ENCODE data around the gene RDX.

Gene RDX

DNA sequence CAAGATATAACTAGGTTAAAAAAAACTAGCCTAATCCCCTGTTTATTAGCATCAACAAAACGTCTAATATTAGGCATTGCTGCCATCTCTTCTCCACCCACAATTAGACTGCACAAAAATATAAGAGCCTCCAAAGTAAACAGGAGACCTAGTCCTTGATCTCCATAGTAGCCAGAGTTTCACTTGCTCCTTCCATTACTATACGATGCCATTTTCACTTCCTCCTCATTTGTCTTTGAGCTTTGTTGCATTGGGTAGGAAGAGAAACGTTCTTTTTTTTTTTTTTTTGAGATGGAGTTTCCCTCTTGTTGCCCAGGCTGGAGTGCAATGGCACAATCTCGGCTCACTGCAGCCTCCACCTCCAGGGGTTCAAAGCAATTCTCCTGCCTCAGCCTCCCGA, 42.3 kb upstream of the RDX start:
- peak overlapping the region; percentile 87 for H4K91ac ChIP-seq (ENCODE audit: low read depth, low read length)
- WGBS (ENCODE audit: extremely low coverage, insufficient coverage, insufficient read length), result no CpG with 5 or more reads among the region's 5 CpGs
- H2AK5ac ChIP-seq (ENCODE audit: low read length), result no peak overlapping the region

GRCh38 chr11:110337570-110338193, 41.3 kb upstream of the RDX start:
- no peak overlapping the region for H3K4ac ChIP-seq (ENCODE audit: low read depth, low read length)
- peaks cover 6% of the 10 kb centered on the region for H3K79me2 ChIP-seq (ENCODE audit: control insufficient read depth, insufficient read depth, low read length, poor library complexity)
- H3K23ac ChIP-seq (ENCODE audit: low read length), result no peak overlapping the region
- H2BK5ac ChIP-seq (ENCODE audit: low read depth, low read length, poor library complexity), result peak overlapping the region; percentile 69
- H3K4me2 ChIP-seq (ENCODE audit: low read length), result peak overlapping the region; percentile 43
- no peaks in the 10 kb centered on the region for H3K9me3 ChIP-seq (ENCODE audit: insufficient read depth, low read depth, low read length)
- H3K18ac ChIP-seq (ENCODE audit: low read length), result peak overlapping the region; percentile 18
- H4K8ac ChIP-seq (ENCODE audit: low read depth, low read length), result peak overlapping the region; percentile 35
- no peak overlapping the region for H2AK5ac ChIP-seq (ENCODE audit: low read length)
- H4K12ac ChIP-seq (ENCODE audit: low read depth, low read length), result no peak overlapping the region
- H3K9ac ChIP-seq (ENCODE audit: low read length), result no peak overlapping the region
- DNase-seq, result peak; percentile 93 to 97
- peaks cover 9 to 14% of the 10 kb centered on the region in 2 experiments for H3K4me1 ChIP-seq (ENCODE audit: control insufficient read depth in 1 of 2, insufficient read depth in 2 of 2, low read length in 2 of 2)
- H4K91ac ChIP-seq (ENCODE audit: low read depth, low read length), result peak overlapping the region; percentile 83
- H3K4me3 ChIP-seq (ENCODE audit: low read depth, low read length), result no peak overlapping the region
- H3K27me3 ChIP-seq (ENCODE audit: insufficient read depth, low read length), result no peaks in the 10 kb centered on the region
- peak overlapping the region; percentile 95 for H3K27ac ChIP-seq (ENCODE audit: low read depth, low read length)
- H3K14ac ChIP-seq (ENCODE audit: low read length), result no peak overlapping the region
- no peak overlapping the region for H2AFZ ChIP-seq (ENCODE audit: insufficient read depth, low read length, poor library complexity)
- peaks cover 37% of the 10 kb centered on the region for H3K79me1 ChIP-seq (ENCODE audit: low read length)
- peak overlapping the region; percentile 80 for H2BK12ac ChIP-seq (ENCODE audit: low read length)
- peak overlapping the region; percentile 79 for H2BK120ac ChIP-seq (ENCODE audit: insufficient read depth, low read length, poor library complexity)
- H3K36me3 ChIP-seq (ENCODE audit: control insufficient read depth in 1 of 2, insufficient read depth in 2 of 2, low read length in 2 of 2), result no peaks in the 10 kb centered on the region
- no CpG with 5 or more reads among the region's 4 CpGs for WGBS (ENCODE audit: extremely low coverage, insufficient coverage, insufficient read length)

More for the DNA sequence above, 42.3 kb upstream of the RDX start:
- Histone ChIP-seq H3K18ac (ENCODE audit: low read length) (no peak overlapping the region), H2BK5ac (ENCODE audit: low read depth, low read length, poor library complexity) (no peak overlapping the region), H4K8ac (ENCODE audit: low read depth, low read length) (no peak overlapping the region), H3K9me3 (ENCODE audit: insufficient read depth, low read depth, low read length) (no peaks in the 10 kb centered on the region), H3K23ac (ENCODE audit: low read length) (no peak overlapping the region), H3K27ac (ENCODE audit: low read depth, low read length) (peak overlapping the region; percentile 21), H3K79me2 (ENCODE audit: control insufficient read depth, insufficient read depth, low read length, poor library complexity) (peaks cover 6% of the 10 kb centered on the region), H3K4me1 (ENCODE audit: control insufficient read depth in 1 of 2, insufficient read depth in 2 of 2, low read length in 2 of 2) (peaks cover 9 to 14% of the 10 kb centered on the region in 2 experiments), H3K4me2 (ENCODE audit: low read length) (no peak overlapping the region), H3K9ac (ENCODE audit: low read length) (no peak overlapping the region), H3K4ac (ENCODE audit: low read depth, low read length) (no peak overlapping the region), H3K27me3 (ENCODE audit: insufficient read depth, low read length) (no peaks in the 10 kb centered on the region), H2AFZ (ENCODE audit: insufficient read depth, low read length, poor library complexity) (no peak overlapping the region), H3K14ac (ENCODE audit: low read length) (peak overlapping the region; percentile 74), H3K36me3 (ENCODE audit: control insufficient read depth in 1 of 2, insufficient read depth in 2 of 2, low read length in 2 of 2) (no peaks in the 10 kb centered on the region), H2BK12ac (ENCODE audit: low read length) (peak overlapping the region; percentile 96), H3K4me3 (ENCODE audit: low read depth, low read length) (no peak overlapping the region), H4K12ac (ENCODE audit: low read depth, low read length) (no peak overlapping the region), H3K79me1 (ENCODE audit: low read length) (peaks cover 38% of the 10 kb centered on the region), H2BK120ac (ENCODE audit: insufficient read depth, low read length, poor library complexity) (peak overlapping the region; percentile 83)
- no peak for DNase-seq

- Histone ChIP-seq H3K9ac (ENCODE audit: low read length) (no peak overlapping the region), H3K14ac (ENCODE audit: low read length) (peak overlapping the region; percentile 87), H4K12ac (ENCODE audit: low read depth, low read length) (no peak overlapping the region), H2AFZ (ENCODE audit: insufficient read depth, low read length, poor library complexity) (no peak overlapping the region), H3K18ac (ENCODE audit: low read length) (peak overlapping the region; percentile 72), H2BK5ac (ENCODE audit: low read depth, low read length, poor library complexity) (peak overlapping the region; percentile 82), H3K23ac (ENCODE audit: low read length) (no peak overlapping the region), H3K36me3 (ENCODE audit: control insufficient read depth in 1 of 2, insufficient read depth in 2 of 2, low read length in 2 of 2) (no peaks in the 10 kb centered on the region), H3K4me1 (ENCODE audit: control insufficient read depth in 1 of 2, insufficient read depth in 2 of 2, low read length in 2 of 2) (peaks cover 9 to 14% of the 10 kb centered on the region in 2 experiments), H3K79me1 (ENCODE audit: low read length) (peaks cover 33% of the 10 kb centered on the region), H3K4ac (ENCODE audit: low read depth, low read length) (peak overlapping the region; percentile 83), H4K91ac (ENCODE audit: low read depth, low read length) (peak overlapping the region; percentile 92), H2BK120ac (ENCODE audit: insufficient read depth, low read length, poor library complexity) (peak overlapping the region; percentile 98), H3K4me2 (ENCODE audit: low read length) (no peak overlapping the region), H3K27ac (ENCODE audit: low read depth, low read length) (peak overlapping the region; percentile 53), H4K8ac (ENCODE audit: low read depth, low read length) (peak overlapping the region; percentile 91), H3K4me3 (ENCODE audit: low read depth, low read length) (no peak overlapping the region), H3K27me3 (ENCODE audit: insufficient read depth, low read length) (no peaks in the 10 kb centered on the region), H3K79me2 (ENCODE audit: control insufficient read depth, insufficient read depth, low read length, poor library complexity) (peaks cover 6% of the 10 kb centered on the region), H2AK5ac (ENCODE audit: low read length) (no peak overlapping the region), H2BK12ac (ENCODE audit: low read length) (peak overlapping the region; percentile 97), H3K9me3 (ENCODE audit: insufficient read depth, low read depth, low read length) (no peaks in the 10 kb centered on the region)
- peak in 1 of 2 donors; percentile 41 for DNase-seq
- WGBS (ENCODE audit: extremely low coverage, insufficient coverage, insufficient read length), result no CpG with 5 or more reads among the region's 3 CpGs
Observed at GRCh38 chr11:110336054-110336453, 39.6 kb upstream of the RDX start.

GRCh38 chr11:110335358-110335757, 38.9 kb upstream of the RDX start:
- no peak for DNase-seq
- H3K79me2 ChIP-seq (ENCODE audit: control insufficient read depth, insufficient read depth, low read length, poor library complexity), result peaks cover 6% of the 10 kb centered on the region
- peak overlapping the region; percentile 73 for H4K91ac ChIP-seq (ENCODE audit: low read depth, low read length)
- no peak overlapping the region for H3K23ac ChIP-seq (ENCODE audit: low read length)
- H3K18ac ChIP-seq (ENCODE audit: low read length), result peak overlapping the region; percentile 71
- peaks cover 33% of the 10 kb centered on the region for H3K79me1 ChIP-seq (ENCODE audit: low read length)
- peak overlapping the region; percentile 97 for H2AK5ac ChIP-seq (ENCODE audit: low read length)
- H3K27me3 ChIP-seq (ENCODE audit: insufficient read depth, low read length), result no peaks in the 10 kb centered on the region
- H4K8ac ChIP-seq (ENCODE audit: low read depth, low read length), result peak overlapping the region; percentile 67
- H2BK12ac ChIP-seq (ENCODE audit: low read length), result peak overlapping the region; percentile 97
- H2BK120ac ChIP-seq (ENCODE audit: insufficient read depth, low read length, poor library complexity), result peak overlapping the region; percentile 63
- no peak overlapping the region for H3K27ac ChIP-seq (ENCODE audit: low read depth, low read length)
- H3K14ac ChIP-seq (ENCODE audit: low read length), result peak overlapping the region; percentile 85
- no CpG with 5 or more reads among the region's 4 CpGs for WGBS (ENCODE audit: extremely low coverage, insufficient coverage, insufficient read length)
- H3K9me3 ChIP-seq (ENCODE audit: insufficient read depth, low read depth, low read length), result no peaks in the 10 kb centered on the region
- H2AFZ ChIP-seq (ENCODE audit: insufficient read depth, low read length, poor library complexity), result no peak overlapping the region
- no peak overlapping the region for H3K4ac ChIP-seq (ENCODE audit: low read depth, low read length)
- H3K4me2 ChIP-seq (ENCODE audit: low read length), result no peak overlapping the region
- H3K4me3 ChIP-seq (ENCODE audit: low read depth, low read length), result no peak overlapping the region
- H3K9ac ChIP-seq (ENCODE audit: low read length), result no peak overlapping the region
- peaks cover 9 to 14% of the 10 kb centered on the region in 2 experiments for H3K4me1 ChIP-seq (ENCODE audit: control insufficient read depth in 1 of 2, insufficient read depth in 2 of 2, low read length in 2 of 2)
- H2BK5ac ChIP-seq (ENCODE audit: low read depth, low read length, poor library complexity), result peak overlapping the region; percentile 63
- H3K36me3 ChIP-seq (ENCODE audit: control insufficient read depth in 1 of 2, insufficient read depth in 2 of 2, low read length in 2 of 2), result no peaks in the 10 kb centered on the region
- no peak overlapping the region for H4K12ac ChIP-seq (ENCODE audit: low read depth, low read length)
